Endodermal cell (in vitro differentiated cells): ENCODE results near the gene ZNF423. TPM values are rescaled to one million over a fixed set of nuclear protein-coding genes. Genes with fewer than 3 reads are reported as not detected.

Experiments used
- DNase-seq: peaks from one replicate; pipeline ENCODE4 v3.0.0-alpha.2; 2017
- H3K27ac ChIP-seq: 2 replicates; pipeline ENCODE4 v1.5.1; 2013; ENCODE audit warnings: mild to moderate bottlenecking, low read depth, low read length, moderate library complexity
- H3K27me3 ChIP-seq: 2 replicates; pipeline ENCODE4 v1.6.1; 2013; ENCODE audit warnings: mild to moderate bottlenecking, low read length, moderate library complexity; ENCODE audit not compliant: insufficient read depth, control insufficient read depth, poor library complexity, severe bottlenecking
- H3K36me3 ChIP-seq: 2 replicates; pipeline ENCODE4 v1.7.0; 2013; ENCODE audit warnings: mild to moderate bottlenecking, low read length, moderate library complexity; ENCODE audit not compliant: control insufficient read depth, insufficient read depth
- H3K4me1 ChIP-seq: one replicate; pipeline ENCODE4 v1.7.0; 2013; ENCODE audit warnings: low read length; ENCODE audit not compliant: control insufficient read depth, insufficient read depth
- H3K4me3 ChIP-seq: 2 replicates; pipeline ENCODE4 v1.5.1; 2013; ENCODE audit warnings: mild to moderate bottlenecking, low read length, moderate library complexity
- H3K9ac ChIP-seq: 2 replicates; pipeline ENCODE4 v1.6.1; 2013; ENCODE audit warnings: mild to moderate bottlenecking, low read length, moderate library complexity; ENCODE audit not compliant: poor library complexity, severe bottlenecking; ENCODE audit errors: extremely low read depth
- H3K9me3 ChIP-seq: 2 replicates; pipeline ENCODE4 v1.6.1; 2013; ENCODE audit warnings: mild to moderate bottlenecking, low read length, moderate library complexity; ENCODE audit not compliant: control insufficient read depth
- H3K27ac Mint-ChIP-seq: 2 replicates; pipeline ENCODE4 v1.8.0; 2020; ENCODE audit warnings: mixed read lengths
- H3K27me3 Mint-ChIP-seq: 2 replicates; pipeline ENCODE4 v1.8.0; 2021; ENCODE audit warnings: mild to moderate bottlenecking, mixed read lengths; ENCODE audit not compliant: insufficient read depth
- H3K36me3 Mint-ChIP-seq: 2 replicates; pipeline ENCODE4 v1.8.0; 2020; ENCODE audit warnings: low read depth, mixed read lengths
- H3K4me1 Mint-ChIP-seq: 2 replicates; pipeline ENCODE4 v1.8.0; 2020; ENCODE audit warnings: mixed read lengths
- H3K4me3 Mint-ChIP-seq: 2 replicates; pipeline ENCODE4 v1.8.0; 2020; ENCODE audit warnings: mild to moderate bottlenecking, moderate library complexity, mixed read lengths
- H3K9me3 Mint-ChIP-seq: 2 replicates; pipeline ENCODE4 v1.8.0; 2020; ENCODE audit warnings: mild to moderate bottlenecking, mixed read lengths
- WGBS, 2 experiments: methylation state at CpG; one replicate each; pipeline versions ENCODE4 v1.1.5 to v1.1.7; 2013; ENCODE audit warnings: missing lambda C conversion rate in 2 of 2, mixed read lengths in 1 of 2; ENCODE audit not compliant: insufficient coverage in 1 of 2, insufficient read length in 1 of 2; 5-methylcytosine and 5-hydroxymethylcytosine counted together
- total RNA-seq, 2 donors: library from RNA; stranded (reverse); fragmentation: NEBNext Ultra II Directional in 1 of 2; extraction: Animal tissue kit (Norgen Biotek cat#: 25700) in 1 of 2; gene quantifications; 2 replicates in 1 of 2; 3 replicates in 1 of 2; pipeline ENCODE4 v1.2.1, GENCODE V29; 2021
- TF ChIP-seq, protein P1 (sequence below): fragments of 200-600 bp; sonication (generic); conservative IDR thresholded peaks from 2 replicates; pipeline ENCODE4 v1.5.0; 2021; ENCODE audit warnings: antibody characterized with exemption, mild to moderate bottlenecking

Gene ZNF423
- total RNA-seq, 2 donors from 2014 or later: 30.3 to 41.9 TPM

DNA sequence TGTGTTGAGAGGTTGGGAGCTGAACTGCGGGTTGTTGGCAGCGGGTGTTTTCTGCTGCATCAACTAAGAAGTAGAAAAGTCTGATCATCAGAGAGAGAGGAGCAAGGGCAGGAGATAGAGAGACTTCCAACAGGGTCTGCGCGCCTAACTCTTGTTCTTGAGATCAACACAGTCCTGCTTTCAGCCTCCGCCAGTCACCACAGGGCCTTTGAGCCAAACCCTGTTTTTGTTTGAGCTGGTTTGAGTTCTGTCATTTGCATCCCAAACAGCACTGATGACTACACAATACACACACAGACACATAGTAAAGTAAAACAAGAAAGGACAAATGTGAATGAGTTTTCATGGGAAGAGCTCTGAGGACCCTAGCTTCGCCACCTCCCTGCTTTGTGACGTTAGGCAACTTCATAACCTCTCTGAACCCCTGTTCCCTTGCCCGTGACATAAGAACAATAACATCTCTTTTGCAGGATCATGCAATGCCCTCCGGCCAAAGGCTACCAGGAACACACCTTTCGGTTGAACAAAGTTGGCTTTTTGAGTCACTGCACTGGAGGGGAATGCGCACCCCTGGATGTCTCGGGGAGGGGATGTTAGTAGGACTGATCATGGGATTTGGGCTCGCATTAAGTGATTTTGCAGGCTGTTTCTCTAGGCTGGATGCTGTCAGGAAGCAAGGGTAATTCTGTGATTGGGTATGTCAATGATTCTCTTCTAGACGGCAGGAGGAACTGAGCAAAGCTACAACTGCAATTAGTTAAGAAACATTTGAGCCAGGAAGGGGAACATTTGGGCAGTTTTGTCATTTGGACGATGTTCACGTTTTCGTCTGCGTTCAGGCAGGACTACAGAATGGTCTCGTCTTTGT lies 390.0 kb downstream of the ZNF423 start:
- no peak for DNase-seq
- Mint-ChIP-seq H3K4me1 (peaks cover 7% of the 10 kb centered on the region), H3K9me3 (no peaks in the 10 kb centered on the region), H3K27me3 (peaks cover 23% of the 10 kb centered on the region), H3K4me3 (peak overlapping the region; percentile 62), H3K27ac (no peak overlapping the region), H3K36me3 (no peaks in the 10 kb centered on the region)
- Histone ChIP-seq H3K36me3 (no peaks in the 10 kb centered on the region), H3K4me1 (no peaks in the 10 kb centered on the region), H3K9me3 (no peaks in the 10 kb centered on the region), H3K27me3 (peaks cover 13% of the 10 kb centered on the region), H3K27ac (no peak overlapping the region), H3K9ac (no peak overlapping the region), H3K4me3 (no peak overlapping the region)
- TF ChIP-seq, protein P1, sequence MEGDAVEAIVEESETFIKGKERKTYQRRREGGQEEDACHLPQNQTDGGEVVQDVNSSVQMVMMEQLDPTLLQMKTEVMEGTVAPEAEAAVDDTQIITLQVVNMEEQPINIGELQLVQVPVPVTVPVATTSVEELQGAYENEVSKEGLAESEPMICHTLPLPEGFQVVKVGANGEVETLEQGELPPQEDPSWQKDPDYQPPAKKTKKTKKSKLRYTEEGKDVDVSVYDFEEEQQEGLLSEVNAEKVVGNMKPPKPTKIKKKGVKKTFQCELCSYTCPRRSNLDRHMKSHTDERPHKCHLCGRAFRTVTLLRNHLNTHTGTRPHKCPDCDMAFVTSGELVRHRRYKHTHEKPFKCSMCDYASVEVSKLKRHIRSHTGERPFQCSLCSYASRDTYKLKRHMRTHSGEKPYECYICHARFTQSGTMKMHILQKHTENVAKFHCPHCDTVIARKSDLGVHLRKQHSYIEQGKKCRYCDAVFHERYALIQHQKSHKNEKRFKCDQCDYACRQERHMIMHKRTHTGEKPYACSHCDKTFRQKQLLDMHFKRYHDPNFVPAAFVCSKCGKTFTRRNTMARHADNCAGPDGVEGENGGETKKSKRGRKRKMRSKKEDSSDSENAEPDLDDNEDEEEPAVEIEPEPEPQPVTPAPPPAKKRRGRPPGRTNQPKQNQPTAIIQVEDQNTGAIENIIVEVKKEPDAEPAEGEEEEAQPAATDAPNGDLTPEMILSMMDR: no peak
- 90 to 96% methylated on average over 14 to 19 of the region's 19 CpGs for WGBS, 2 experiments

DNA sequence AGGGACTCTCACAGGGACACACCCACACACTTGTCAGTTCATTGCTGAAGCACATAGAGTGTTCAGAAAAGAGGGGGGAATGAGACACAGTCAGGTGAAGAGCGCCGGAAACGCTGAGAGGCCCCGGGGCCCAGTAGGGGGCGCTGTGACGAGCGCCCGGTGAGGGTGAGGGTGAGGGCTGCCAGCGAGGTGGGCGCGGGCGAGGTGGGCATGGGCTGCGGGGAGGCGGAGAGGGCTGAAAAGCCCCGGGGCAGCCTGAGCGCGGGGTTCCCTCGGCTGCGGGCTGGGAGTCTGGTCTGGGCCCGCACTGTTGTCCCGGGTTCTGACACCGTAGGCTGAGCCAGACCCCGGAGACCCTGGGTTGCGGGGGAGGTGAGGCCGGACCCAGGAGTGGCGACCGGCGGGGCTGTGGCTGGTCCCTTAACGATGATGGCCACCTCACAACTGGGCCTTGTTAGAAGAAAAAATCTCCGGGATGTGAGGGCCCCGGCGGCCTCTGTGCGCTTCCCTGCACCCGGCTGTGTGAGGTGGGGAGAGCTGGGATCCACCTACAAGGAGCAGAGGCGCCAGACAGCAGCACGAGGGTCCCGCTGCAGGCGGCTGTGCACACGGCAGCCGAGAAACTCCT lies 390.9 kb downstream of the ZNF423 start:
- H3K27me3 Mint-ChIP-seq: peaks cover 23% of the 10 kb centered on the region
- Histone ChIP-seq H3K9ac (peak overlapping the region; percentile 38), H3K36me3 (no peaks in the 10 kb centered on the region), H3K4me1 (no peaks in the 10 kb centered on the region), H3K9me3 (no peaks in the 10 kb centered on the region), H3K27me3 (peaks cover 13% of the 10 kb centered on the region), H3K27ac (no peak overlapping the region), H3K4me3 (peak overlapping the region; percentile 71)
- no peaks in the 10 kb centered on the region for H3K36me3 Mint-ChIP-seq
- H3K4me3 Mint-ChIP-seq: peak overlapping the region; percentile 62
- TF ChIP-seq, protein P1: peak; percentile 100
- no peaks in the 10 kb centered on the region for H3K9me3 Mint-ChIP-seq
- H3K27ac Mint-ChIP-seq: no peak overlapping the region
- DNase-seq: peak; percentile 88
- WGBS, 2 experiments: 11 to 13% methylated on average over 9 to 40 of the region's 40 CpGs
- peaks cover 7% of the 10 kb centered on the region for H3K4me1 Mint-ChIP-seq

DNA sequence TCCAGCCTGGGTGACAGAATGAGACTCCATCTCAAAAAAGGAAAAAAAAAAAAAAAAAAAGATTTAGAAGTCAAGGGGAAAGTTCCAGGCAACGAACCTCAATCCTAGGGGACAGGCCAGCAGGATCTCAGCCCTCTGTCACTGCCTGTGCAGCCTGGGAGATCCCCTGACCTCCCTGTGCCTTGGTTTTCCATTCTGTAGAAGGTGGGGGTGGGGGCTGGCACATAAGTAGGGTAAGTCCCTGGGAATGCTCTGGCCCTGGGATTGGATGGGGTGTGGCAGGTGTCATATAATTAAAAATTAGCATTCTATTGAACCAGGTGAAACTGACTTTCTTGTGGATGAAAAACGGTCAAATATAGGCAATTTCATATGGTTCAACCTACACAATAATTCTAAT lies 391.8 kb downstream of the ZNF423 start:
- Histone ChIP-seq H3K27ac (no peak overlapping the region), H3K4me1 (no peaks in the 10 kb centered on the region), H3K9me3 (no peaks in the 10 kb centered on the region), H3K36me3 (no peaks in the 10 kb centered on the region), H3K9ac (no peak overlapping the region), H3K27me3 (peaks cover 13% of the 10 kb centered on the region), H3K4me3 (no peak overlapping the region)
- H3K27me3 Mint-ChIP-seq: peaks cover 22% of the 10 kb centered on the region
- H3K4me1 Mint-ChIP-seq: peaks cover 7% of the 10 kb centered on the region
- H3K9me3 Mint-ChIP-seq: no peaks in the 10 kb centered on the region
- DNase-seq: peak; percentile 28
- WGBS, 2 experiments: 84% methylated on average over 2 of the region's 2 CpGs; no CpG with 5 or more reads in 1 of the 2 experiments
- no peaks in the 10 kb centered on the region for H3K36me3 Mint-ChIP-seq
- TF ChIP-seq, protein P1: no peak
- H3K4me3 Mint-ChIP-seq: no peak overlapping the region
- no peak overlapping the region for H3K27ac Mint-ChIP-seq
